ENCODE data around the gene LRP4.
"Not testable (repeated sequence)": the region's sequence is repeated elsewhere in the genome, so short reads cannot be mapped to it uniquely, and the experiment has no call there.

The LRP4 gene

GRCh38 chr11:46947399-46948077 is 29.2 kb upstream of the LRP4 start:
- TF ChIP-seq, protein P1, sequence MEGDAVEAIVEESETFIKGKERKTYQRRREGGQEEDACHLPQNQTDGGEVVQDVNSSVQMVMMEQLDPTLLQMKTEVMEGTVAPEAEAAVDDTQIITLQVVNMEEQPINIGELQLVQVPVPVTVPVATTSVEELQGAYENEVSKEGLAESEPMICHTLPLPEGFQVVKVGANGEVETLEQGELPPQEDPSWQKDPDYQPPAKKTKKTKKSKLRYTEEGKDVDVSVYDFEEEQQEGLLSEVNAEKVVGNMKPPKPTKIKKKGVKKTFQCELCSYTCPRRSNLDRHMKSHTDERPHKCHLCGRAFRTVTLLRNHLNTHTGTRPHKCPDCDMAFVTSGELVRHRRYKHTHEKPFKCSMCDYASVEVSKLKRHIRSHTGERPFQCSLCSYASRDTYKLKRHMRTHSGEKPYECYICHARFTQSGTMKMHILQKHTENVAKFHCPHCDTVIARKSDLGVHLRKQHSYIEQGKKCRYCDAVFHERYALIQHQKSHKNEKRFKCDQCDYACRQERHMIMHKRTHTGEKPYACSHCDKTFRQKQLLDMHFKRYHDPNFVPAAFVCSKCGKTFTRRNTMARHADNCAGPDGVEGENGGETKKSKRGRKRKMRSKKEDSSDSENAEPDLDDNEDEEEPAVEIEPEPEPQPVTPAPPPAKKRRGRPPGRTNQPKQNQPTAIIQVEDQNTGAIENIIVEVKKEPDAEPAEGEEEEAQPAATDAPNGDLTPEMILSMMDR (IDR thresholded peaks at IDR 0.05; ENCODE audit: control insufficient read depth, insufficient read depth, low read depth, low read length, missing control alignments) = no peak
- no peak for DNase-seq (ENCODE audit: low read depth)
- H3K4me3 ChIP-seq (ENCODE audit: control insufficient read depth, low read depth, low read length) = no peak overlapping the region

DNA sequence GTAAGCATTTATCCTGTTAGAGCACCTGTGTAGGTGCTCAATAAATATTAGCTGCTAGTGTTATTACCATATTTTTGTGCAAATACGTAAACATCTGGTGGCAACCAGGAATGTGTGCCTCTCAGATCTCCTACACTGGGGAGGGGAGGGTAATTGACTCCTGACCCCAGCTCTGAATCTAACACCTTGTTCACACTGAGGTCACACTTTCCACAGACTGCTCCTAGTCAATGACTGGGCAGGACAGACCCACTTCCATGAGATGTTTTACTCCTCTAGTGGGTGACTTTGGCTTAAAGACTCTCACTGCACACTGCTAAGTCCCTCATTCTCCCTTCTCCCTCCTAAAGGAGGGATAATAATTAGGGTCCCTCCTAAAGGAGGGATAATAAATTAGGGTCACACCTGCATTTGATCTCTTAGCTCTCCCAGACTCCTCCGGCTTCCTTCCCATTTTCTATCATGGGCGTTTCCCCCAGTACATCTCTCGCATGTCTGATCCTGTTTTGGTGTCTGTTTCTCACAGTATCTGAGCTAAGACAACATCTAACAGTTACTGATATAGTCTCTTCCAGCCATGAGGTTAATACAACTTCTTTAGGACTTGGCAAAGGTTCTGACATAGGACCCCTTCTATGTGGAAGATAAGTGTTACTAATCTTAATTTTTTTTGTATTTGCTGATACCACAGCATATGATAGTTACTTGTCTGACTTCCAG is 26.2 kb upstream of the LRP4 start:
- DNase-seq (ENCODE audit: low read depth) = no peak
- no peak overlapping the region for H3K4me3 ChIP-seq (ENCODE audit: control insufficient read depth, low read depth, low read length)
- TF ChIP-seq, protein P1 (IDR thresholded peaks at IDR 0.05; ENCODE audit: control insufficient read depth, insufficient read depth, low read depth, low read length, missing control alignments) = no peak

DNA sequence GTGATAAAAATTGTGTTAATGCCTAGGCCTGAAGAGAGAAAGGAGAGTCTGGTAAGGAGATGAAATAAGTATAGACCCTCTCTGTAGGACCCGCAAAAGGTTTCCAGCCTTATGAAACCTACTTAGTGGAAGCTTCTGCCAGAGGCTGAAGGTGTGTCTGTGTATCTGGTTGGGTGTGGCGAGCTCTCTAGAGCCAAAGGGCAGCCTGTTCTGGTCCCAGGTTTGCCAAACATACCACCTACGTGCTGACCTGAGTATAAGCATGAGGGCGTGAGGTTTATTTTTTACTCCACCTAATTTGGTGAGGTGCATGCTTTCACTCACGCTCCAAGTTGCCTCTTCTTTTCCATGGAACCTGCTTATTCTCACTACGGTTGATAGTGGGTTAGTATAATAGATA is 23.8 kb upstream of the LRP4 start:
- TF ChIP-seq, protein P1 (IDR thresholded peaks at IDR 0.05; ENCODE audit: control insufficient read depth, insufficient read depth, low read depth, low read length, missing control alignments) = no peak
- no peak for DNase-seq (ENCODE audit: low read depth)
- no peak overlapping the region for H3K4me3 ChIP-seq (ENCODE audit: control insufficient read depth, low read depth, low read length)

GRCh38 chr11:46936138-46937110 is 18.1 kb upstream of the LRP4 start, which contains the start of gene CSTPP1:
CSTPP1 (plus strand) TSS chr11:46936761; CDS start chr11:46936806, 45 bp downstream.
- no peak for DNase-seq (ENCODE audit: low read depth)
- TF ChIP-seq, protein P1 (IDR thresholded peaks at IDR 0.05; ENCODE audit: control insufficient read depth, insufficient read depth, low read depth, low read length, missing control alignments) = no peak
- peak within 1 kb of the TSS; percentile 81 for H3K4me3 ChIP-seq (ENCODE audit: control insufficient read depth, low read depth, low read length)

- no peak for DNase-seq (ENCODE audit: low read depth)
- no peak overlapping the region for H3K4me3 ChIP-seq (ENCODE audit: control insufficient read depth, low read depth, low read length)
- TF ChIP-seq, protein P1 (IDR thresholded peaks at IDR 0.05; ENCODE audit: control insufficient read depth, insufficient read depth, low read depth, low read length, missing control alignments) = no peak
Observed at GRCh38 chr11:46930089-46930488, 11.7 kb upstream of the LRP4 start.

GRCh38 chr11:46928701-46929100 is 10.4 kb upstream of the LRP4 start:
- not testable (repeated sequence) for DNase-seq (ENCODE audit: low read depth); H3K4me3 ChIP-seq (ENCODE audit: control insufficient read depth, low read depth, low read length)

- not testable (repeated sequence) for DNase-seq (ENCODE audit: low read depth); H3K4me3 ChIP-seq (ENCODE audit: control insufficient read depth, low read depth, low read length)
Observed at GRCh38 chr11:46927928-46928327, 9.6 kb upstream of the LRP4 start.
